SW480 (cell line): Measurements from ENCODE around the gene ROR2.
A peak's percentile ranks its signal among the peaks of the same experiment; 100 is the strongest.

Experiments
- DNase-seq: peaks from one replicate; pipeline ENCODE4 v3.0.0-alpha.2; 2016; ENCODE audit warnings: low spot score

ROR2 gene

GRCh38 chr9:91900055-91900796 is 49.8 kb downstream of the ROR2 start:
- no peak for DNase-seq

GRCh38 chr9:91899594-91899993 is 50.4 kb downstream of the ROR2 start:
- no peak for DNase-seq

- DNase-seq = no peak
These were observed 50.8 kb downstream of the ROR2 start for GRCh38 chr9:91899219-91899563.

- no peak for DNase-seq
These were observed 51.4 kb downstream of the ROR2 start for GRCh38 chr9:91898451-91899218.

DNA sequence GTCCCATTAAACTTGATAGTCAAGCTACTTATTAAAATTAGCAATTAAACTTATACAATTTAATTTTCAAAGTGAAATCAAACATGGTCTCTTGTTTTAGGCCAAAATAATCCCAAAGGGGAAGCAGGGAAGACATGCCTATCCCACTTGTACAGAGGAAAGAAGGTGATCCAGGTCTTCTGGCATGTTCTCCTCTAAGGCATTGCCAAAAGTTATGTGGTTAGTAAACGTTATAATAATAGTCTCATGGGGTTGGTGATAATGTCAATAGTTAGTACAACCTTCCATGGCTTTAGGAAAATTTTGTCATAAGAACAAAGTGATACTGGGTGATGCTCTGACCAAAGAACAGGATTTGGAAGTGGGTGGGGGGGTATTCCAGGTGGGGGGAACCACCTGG is 52.8 kb downstream of the ROR2 start:
- no peak for DNase-seq

DNA sequence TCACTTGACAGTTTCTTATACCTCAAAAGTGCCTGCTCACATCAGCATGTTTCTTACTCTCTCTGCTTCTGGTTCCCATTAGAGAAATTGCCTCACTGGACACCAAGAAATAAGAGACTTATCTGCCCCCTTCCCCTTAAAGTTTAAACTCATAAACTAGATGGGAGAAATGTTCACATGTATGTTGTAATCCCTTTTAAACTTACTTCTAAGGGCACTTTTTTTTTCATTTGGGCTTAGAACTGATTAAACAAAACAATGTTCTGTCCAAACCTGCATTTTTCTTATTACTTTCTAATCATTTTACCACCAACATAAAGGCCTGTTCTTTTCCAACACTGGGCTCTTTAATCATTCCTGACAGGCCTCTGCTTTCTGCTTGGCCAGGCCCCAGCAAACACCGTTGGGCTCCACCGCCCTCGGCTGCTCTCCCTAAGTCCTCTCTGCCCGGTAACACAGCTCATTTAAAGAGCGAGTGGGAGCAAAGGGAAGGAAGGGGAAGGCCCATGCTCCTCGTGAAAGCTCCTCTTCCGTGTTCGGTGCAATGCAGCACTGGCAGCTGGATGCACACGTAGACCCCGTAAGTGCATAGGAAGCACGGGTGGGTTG is 53.4 kb downstream of the ROR2 start:
- DNase-seq = no peak

DNA sequence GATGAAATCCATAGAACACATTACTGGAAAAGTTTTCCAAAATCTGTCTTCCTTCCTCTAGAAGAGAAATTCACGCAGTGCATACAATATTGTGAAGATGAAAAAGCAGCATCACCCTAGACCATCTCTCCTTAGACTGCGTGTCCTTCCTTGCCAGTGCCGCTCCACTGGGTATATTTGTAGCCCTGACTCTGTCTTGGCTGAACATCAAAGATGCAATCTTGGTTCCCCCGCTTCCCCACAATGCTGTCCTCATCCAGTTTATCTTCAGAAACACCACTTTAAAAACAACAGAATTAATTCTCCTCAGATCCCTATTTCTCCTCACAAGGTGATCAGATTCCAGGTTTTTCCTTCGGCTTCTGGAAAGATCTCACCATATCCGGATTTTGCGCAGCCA is 53.9 kb downstream of the ROR2 start:
- DNase-seq = no peak

- no peak for DNase-seq
These were observed 55.5 kb downstream of the ROR2 start for GRCh38 chr9:91894536-91894935.

GRCh38 chr9:91894023-91894422 is 56.0 kb downstream of the ROR2 start:
- no peak for DNase-seq

DNA sequence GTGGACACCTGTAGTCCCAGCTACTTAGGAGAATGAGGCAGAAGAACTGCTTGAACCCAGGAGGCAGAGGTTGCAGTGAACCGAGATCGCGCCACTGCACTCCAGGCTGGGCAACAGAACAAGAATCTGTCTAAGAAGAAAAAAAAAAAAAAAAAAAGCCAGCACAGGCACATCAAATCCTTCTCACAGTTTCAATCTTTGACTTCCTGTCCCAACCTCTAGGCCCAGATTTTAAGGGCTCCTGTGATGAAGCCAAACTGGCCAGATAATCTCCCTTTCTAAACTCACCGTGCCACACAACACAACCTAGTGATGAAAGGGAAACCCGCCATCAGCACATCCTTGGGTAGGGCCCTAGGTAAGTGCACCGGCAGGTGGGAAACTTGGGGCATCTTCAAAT is 58.1 kb downstream of the ROR2 start:
- DNase-seq = no peak

DNA sequence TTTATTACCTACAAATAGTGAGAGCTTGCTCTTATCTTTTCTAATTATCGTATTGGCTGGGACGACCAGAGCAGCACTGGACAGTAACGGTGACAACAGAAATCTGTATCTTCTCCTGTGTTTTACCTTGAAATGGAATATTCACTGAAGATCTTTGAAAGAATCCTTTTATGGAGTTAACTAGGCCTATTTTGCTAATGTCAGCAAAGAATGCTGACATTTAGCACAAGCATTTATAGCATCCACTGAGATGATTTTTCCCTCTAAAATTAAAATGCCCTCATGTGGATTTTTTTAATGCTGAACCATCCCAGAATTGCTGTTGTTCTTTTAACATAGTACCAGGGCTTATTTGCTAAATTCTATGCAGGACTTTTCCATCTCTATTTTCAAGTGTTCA is 59.4 kb downstream of the ROR2 start:
- DNase-seq = no peak

DNA sequence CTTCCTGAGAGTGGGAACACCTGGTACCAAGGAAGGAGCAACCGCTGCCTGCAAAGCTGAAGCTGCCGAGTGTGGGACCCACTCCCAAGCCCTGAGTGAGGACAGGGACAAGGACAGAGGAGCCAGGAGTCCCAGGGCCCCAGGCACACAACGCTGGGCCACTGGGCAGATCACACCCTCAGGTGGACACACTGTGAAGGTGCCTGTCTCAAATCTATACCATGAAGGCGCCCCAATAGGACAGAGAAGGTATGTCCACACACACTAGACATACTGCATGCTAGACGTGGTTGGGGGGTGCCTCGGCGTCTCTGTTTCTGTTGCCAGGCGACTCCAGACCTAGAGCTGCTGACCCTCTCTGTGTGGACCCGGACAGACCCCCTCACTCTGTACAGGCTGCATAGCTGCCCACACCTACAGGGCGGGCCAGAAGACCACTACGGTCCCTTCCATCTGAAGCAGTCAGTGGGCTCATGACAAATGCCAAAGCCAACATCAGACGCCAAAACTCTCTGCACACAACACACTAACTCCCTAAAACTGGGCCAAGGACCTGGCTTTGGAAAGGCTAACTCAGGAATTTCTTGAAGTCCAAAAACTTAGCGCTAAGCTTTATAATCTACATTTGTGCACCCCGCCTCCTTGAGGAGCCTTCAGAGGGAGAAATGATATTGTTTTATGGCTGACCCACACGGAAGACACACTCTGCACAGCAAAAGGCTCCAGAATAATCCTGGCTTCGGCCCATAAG is 60.7 kb downstream of the ROR2 start:
- DNase-seq = no peak

GRCh38 chr9:91886414-91887076 is 63.5 kb downstream of the ROR2 start:
- DNase-seq = no peak

DNA sequence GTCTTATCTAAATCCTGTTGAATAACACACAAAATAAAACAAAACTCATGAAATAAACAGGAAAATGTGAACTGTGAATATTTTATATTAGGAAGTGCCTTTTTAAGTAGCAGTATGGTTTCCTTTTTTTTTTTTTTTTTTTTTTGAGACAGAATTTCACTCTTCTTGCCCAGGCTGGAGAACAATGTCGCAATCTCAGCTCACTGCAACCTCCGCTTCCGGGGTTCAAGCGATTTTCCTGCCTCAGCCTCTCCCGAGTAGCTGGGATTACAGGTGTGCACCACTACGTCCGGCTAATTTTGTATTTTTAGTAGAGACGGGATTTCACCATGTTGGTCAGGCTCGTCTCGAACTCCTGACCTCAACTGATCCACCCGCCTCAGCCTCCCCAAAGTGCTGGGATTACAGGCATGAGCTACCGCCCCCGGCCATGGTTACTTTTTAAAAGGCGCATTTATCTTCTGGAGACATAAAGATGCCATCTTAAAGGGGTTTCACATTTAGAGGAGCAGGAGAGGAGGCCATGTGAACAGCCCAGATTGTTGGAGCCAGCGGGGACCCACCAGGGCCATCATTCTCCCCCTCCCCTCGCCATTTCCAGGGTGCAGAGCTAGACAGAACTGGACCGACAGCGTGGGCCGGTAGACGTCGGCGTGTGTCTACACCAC is 64.1 kb downstream of the ROR2 start:
- DNase-seq = no peak

DNA sequence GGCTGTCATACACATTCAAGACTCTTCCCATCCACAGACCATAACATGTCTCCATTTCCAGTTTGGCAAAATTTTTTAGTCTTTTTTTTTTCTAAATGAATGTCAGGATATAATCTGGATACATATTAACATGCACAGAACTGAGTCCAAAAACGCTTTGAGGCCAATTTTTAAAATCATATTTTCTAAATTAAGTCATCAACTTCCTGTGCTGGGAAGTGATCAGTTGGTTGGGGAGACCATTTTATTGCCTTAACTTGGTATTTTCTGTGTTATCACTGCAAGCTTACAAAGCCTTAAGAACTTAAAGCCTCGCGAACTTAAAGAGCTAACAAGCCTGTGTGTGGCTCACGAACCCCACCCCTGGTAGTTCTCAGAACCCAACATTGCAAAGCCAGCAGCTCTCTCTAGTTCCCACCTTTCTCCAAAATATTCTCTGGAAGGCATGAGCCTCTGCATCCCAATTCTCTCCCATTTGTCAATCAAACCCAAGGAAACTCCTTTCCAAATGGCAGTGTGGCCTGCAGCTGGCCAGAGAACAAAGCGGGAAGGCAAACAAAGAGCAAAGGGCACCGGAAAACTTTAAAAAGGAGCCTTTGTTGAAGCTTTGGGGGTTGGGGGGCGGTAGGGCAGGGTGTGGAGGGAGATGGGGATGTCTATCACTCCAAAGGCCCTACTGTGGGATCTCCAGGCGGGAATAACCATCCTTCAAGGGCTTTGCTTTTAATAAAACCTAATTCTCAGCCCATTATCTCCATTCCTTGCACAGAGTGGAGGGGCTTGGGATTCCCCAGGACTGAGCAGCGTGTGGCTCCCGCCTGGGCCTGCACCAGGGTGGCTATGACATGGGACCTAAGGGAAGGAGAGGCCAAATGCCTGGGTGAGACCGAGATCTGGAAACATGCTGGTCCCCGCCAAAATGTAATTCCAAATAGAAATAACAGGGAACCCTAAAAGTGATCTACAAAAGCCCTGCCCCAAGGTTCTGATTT is 65.0 kb downstream of the ROR2 start:
- no peak for DNase-seq

DNA sequence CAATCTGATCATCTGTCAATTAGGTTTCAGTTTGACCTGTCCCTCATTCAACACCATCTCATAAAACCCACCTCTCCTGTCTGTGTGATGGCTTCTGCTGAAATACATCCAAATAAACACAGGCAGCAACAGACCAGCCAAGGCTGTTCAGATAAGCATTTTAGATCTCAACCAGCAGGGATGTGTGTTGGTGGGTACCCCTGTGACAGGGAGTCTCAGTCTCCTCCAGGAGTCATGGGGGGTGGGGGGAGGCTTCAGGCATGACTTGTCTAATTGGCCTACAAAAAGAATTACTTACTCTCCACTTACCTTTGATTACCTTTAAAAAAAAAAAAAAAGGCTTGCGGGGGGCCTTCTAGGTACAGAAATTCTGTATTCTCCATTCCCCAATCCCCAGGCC is 65.9 kb downstream of the ROR2 start:
- no peak for DNase-seq

DNA sequence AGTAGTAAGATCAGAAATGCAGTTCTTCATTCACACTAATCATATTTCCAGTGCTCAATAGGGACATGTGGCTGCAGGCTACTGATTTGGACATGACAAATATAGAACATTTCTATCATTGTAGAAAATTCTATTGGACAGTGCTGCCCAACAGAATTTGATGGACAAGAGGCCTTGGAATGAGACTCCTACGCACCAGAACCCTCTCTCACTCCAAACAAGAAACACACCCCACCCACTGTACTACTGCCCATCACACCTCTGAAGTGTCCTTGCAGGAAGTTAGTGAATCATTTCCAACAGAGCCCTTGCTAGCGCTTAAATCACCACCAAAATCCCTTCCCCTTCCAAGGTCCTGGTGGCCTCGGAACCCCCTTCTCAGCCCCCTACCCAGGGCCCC is 66.5 kb downstream of the ROR2 start:
- DNase-seq = no peak

GRCh38 chr9:91882627-91883026 is 67.4 kb downstream of the ROR2 start:
- peak; percentile 23 for DNase-seq

DNA sequence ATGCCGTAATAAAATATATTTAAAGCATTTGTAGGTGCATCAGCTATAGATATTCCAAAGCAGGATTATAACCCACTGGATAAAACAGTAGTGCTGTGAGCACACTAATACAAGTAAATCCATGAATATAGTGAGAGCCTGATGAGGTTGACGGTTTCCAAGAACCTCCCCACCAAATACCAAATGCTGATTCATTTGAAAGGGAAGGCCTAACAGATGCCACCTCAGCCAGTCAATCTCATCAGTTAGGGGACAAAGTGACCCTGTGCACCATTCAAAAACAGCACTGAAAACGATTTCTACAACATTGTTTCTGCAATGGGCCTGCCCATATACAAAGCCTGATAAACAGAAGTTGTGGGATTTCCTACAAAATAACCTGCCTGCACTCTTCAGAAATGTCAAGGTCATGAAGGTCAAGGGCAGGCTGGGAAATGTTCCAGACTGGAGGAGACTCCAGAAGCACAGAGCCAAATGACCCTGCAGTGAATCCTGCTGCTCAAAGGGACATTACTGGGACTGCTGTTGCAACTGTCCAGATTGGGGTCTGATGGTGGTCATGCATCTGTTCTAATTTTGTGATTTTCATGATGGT is 69.6 kb downstream of the ROR2 start:
- no peak for DNase-seq

GRCh38 chr9:91879231-91879630 is 70.8 kb downstream of the ROR2 start:
- DNase-seq = no peak
